Sigmoid colon (tissue), 4 donors: ENCODE results near the gene LRRC10.

Source experiments
- CTCF ChIP-seq, 4 experiments: fragments of 450-650 bp in 3 of 4; fragments of 200-600 bp in 1 of 4; IDR thresholded peaks; one replicate each; pipeline ENCODE4 v1.5.1; 2016 to 2019; ENCODE audit warnings: antibody characterized with exemption in 4 of 4, mild to moderate bottlenecking in 3 of 4, moderate library complexity in 2 of 4
- POLR2A ChIP-seq, 2 donors: fragments of 450-650 bp; IDR thresholded peaks; one replicate each; pipeline ENCODE4 v1.6.1; 2016; ENCODE audit warnings: antibody characterized with exemption in 2 of 2, mild to moderate bottlenecking in 2 of 2, moderate library complexity in 2 of 2
- POLR2AphosphoS5 ChIP-seq, 4 donors: sonication (generic); formaldehyde crosslinking; IDR thresholded peaks; one replicate each; pipeline ENCODE4 v1.6.1; 2017; ENCODE audit warnings: antibody characterized with exemption in 4 of 4

- no peak for TF ChIP-seq CTCF (IDR thresholded peaks at IDR 0.05)
- TF ChIP-seq POLR2AphosphoS5 (IDR thresholded peaks at IDR 0.05): no peak
- no peak for TF ChIP-seq POLR2A (IDR thresholded peaks at IDR 0.05)
Observed at GRCh38 chr12:69658203-69658602, 47.5 kb upstream of the LRRC10 start.
